Adipocyte (in vitro differentiated cells): ENCODE measurements around the gene MYADM.
A peak's percentile ranks its signal among the peaks of the same experiment; 100 is the strongest.
"Not testable (repeated sequence)": the region's sequence is repeated elsewhere in the genome, so short reads cannot be mapped to it uniquely, and the experiment has no call there.

ENCODE experiments used
- DNase-seq: peaks from one replicate; pipeline ENCODE4 v3.0.0-alpha.2; 2015; ENCODE audit warnings: low read depth
- H3K27me3 ChIP-seq: replicated peaks from 2 replicates; pipeline ENCODE4 v1.7.0; 2013; ENCODE audit warnings: mild to moderate bottlenecking, low read length, moderate library complexity; ENCODE audit not compliant: control insufficient read depth, insufficient read depth
- H3K36me3 ChIP-seq: 2 replicates; pipeline ENCODE4 v1.7.0; 2013; ENCODE audit warnings: low read length, mild to moderate bottlenecking, moderate library complexity; ENCODE audit not compliant: control insufficient read depth, insufficient read depth, severe bottlenecking
- H3K4me1 ChIP-seq: 2 replicates; pipeline ENCODE4 v1.7.0; 2013; ENCODE audit warnings: mild to moderate bottlenecking, low read length, moderate library complexity; ENCODE audit not compliant: control insufficient read depth, insufficient read depth
- H3K4me3 ChIP-seq: 2 replicates; pipeline ENCODE4 v1.7.0; 2013; ENCODE audit warnings: mild to moderate bottlenecking, low read length, moderate library complexity
- H3K9ac ChIP-seq: 2 replicates; pipeline ENCODE4 v1.7.0; 2013; ENCODE audit warnings: mild to moderate bottlenecking, low read length, moderate library complexity
- H3K9me3 ChIP-seq: 2 replicates; pipeline ENCODE4 v1.7.0; 2013; ENCODE audit warnings: mild to moderate bottlenecking, low read length, moderate library complexity; ENCODE audit not compliant: control insufficient read depth

The MYADM gene

DNA sequence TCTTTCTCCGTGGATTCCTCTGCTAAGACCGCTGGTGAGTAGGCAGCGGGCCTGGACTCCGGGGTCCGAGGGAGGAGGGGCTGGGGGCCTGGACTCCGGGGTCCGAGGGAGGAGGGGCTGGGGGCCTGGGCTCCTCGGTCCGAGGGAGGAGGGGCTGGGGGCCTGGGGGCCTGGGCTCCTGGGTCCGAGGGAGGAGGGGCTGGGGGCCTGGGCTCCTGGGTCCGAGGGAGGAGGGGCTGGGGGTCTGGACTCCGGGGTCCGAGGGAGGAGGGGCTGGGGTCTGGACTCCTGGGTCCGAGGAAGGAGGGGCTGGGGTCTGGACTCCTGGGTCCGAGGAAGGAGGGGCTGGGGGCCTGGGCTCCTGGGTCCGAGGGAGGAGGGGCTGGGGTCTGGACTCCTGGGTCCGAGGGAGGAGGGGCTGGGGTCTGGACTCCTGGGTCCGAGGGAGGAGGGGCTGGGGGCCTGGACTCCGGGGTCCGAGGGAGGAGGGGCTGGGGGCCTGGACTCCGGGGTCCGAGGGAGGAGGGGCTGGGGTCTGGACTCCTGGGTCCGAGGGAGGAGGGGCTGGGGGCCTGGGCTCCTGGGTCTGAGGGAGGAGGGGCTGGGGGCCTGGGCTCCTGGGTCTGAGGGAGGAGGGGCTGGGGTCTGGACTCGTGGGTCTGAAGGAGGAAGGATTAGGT lies 2.3 kb downstream of the MYADM start:
- not testable (repeated sequence) for H3K27me3 ChIP-seq, H3K9me3 ChIP-seq, DNase-seq
- Histone ChIP-seq H3K4me1 (peaks cover 12% of the 10 kb centered on the region), H3K4me3 (peak overlapping the region; percentile 86), H3K36me3 (peaks cover 15% of the 10 kb centered on the region), H3K9ac (peak overlapping the region; percentile 88)

DNA sequence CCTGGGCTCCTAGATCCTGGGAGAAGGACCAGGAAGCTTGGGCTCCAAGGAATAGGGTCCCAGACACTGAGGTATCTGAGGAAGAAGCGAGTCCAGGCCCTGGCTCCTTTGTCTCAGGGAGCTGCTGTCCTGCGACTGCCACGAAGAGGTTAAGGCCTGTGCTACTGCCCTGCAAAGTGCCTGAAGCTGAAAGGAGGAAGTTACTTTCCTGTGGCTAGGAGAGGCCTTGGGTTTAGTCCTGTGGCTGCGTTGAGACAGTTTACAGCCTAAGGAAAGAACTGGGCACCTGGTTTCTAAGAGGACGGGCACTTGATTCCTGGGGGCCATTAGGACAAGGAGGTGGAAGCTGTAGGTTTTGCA lies 2.8 kb downstream of the MYADM start:
- H3K4me3 ChIP-seq: peak overlapping the region; percentile 47
- peaks cover 16% of the 10 kb centered on the region for H3K36me3 ChIP-seq
- H3K4me1 ChIP-seq: peaks cover 8% of the 10 kb centered on the region
- peak overlapping the region; percentile 51 for H3K9ac ChIP-seq
- H3K27me3 ChIP-seq: no peaks in the 10 kb centered on the region
- no peak for DNase-seq
- H3K9me3 ChIP-seq: no peaks in the 10 kb centered on the region

DNA sequence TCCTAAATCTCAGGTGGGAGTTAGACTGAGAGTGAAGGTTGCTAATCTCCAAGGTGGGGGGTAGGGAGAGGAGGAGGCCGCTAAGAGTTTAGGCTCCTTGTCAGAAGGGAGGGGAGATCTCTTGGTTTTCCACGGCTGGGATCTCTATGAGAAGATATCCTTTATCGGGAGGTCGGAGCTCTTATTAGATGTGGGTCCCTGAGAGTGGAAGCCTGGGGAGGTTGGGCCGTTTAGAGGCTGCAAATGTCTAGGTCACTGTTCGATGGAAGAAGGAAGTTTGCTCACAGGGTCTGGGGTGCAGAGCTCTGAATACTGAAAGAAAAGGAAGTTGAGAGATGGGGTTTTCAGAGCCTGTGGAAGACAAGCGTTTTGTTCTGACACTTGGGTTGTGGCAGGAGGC lies 3.8 kb downstream of the MYADM start:
- DNase-seq: no peak
- no peaks in the 10 kb centered on the region for H3K27me3 ChIP-seq
- no peak overlapping the region for H3K4me3 ChIP-seq
- H3K36me3 ChIP-seq: peaks cover 22% of the 10 kb centered on the region
- peaks cover 4% of the 10 kb centered on the region for H3K4me1 ChIP-seq
- no peak overlapping the region for H3K9ac ChIP-seq
- no peaks in the 10 kb centered on the region for H3K9me3 ChIP-seq

DNA sequence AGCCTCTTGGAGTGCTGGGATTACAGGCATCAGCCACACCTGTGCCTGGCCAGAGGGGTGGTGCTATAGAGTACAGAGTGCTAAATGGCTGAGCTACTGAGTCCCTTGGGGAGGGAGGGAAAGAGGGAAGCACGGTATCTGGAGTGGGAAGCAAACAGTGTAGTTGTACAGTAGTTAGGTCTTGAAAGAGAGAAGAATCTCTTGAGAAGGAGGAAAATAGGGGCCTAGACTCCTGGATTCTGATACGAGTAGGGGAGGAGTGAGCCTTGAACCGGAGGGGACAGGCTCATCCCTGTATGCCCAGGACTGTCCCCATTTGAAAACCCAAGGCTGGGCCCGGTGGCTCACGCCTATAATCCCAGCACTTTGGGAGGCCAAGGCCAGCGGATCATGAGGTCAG lies 5.1 kb downstream of the MYADM start:
- DNase-seq: no peak
- Histone ChIP-seq H3K27me3 (no peaks in the 10 kb centered on the region), H3K9me3 (no peaks in the 10 kb centered on the region), H3K4me1 (no peaks in the 10 kb centered on the region), H3K9ac (no peak overlapping the region), H3K36me3 (peaks cover 22% of the 10 kb centered on the region), H3K4me3 (no peak overlapping the region)

DNA sequence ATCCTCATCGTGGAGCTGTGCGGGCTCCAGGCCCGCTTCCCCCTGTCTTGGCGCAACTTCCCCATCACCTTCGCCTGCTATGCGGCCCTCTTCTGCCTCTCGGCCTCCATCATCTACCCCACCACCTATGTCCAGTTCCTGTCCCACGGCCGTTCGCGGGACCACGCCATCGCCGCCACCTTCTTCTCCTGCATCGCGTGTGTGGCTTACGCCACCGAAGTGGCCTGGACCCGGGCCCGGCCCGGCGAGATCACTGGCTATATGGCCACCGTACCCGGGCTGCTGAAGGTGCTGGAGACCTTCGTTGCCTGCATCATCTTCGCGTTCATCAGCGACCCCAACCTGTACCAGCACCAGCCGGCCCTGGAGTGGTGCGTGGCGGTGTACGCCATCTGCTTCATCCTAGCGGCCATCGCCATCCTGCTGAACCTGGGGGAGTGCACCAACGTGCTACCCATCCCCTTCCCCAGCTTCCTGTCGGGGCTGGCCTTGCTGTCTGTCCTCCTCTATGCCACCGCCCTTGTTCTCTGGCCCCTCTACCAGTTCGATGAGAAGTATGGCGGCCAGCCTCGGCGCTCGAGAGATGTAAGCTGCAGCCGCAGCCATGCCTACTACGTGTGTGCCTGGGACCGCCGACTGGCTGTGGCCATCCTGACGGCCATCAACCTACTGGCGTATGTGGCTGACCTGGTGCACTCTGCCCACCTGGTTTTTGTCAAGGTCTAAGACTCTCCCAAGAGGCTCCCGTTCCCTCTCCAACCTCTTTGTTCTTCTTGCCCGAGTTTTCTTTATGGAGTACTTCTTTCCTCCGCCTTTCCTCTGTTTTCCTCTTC lies 6.3 kb downstream of the MYADM start:
- DNase-seq: no peak
- Histone ChIP-seq H3K9me3 (no peaks in the 10 kb centered on the region), H3K27me3 (no peaks in the 10 kb centered on the region), H3K36me3 (peaks cover 22% of the 10 kb centered on the region), H3K4me1 (peaks cover 3% of the 10 kb centered on the region), H3K4me3 (no peak overlapping the region), H3K9ac (no peak overlapping the region)

DNA sequence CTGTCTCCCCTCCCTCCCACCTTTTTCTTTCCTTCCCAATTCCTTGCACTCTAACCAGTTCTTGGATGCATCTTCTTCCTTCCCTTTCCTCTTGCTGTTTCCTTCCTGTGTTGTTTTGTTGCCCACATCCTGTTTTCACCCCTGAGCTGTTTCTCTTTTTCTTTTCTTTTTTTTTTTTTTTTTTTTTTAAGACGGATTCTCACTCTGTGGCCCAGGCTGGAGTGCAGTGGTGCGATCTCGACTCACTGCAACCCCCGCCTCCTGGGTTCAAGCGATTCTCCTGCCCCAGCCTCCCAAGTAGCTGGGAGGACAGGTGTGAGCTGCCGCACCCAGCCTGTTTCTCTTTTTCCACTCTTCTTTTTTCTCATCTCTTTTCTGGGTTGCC lies 6.9 kb downstream of the MYADM start:
- Histone ChIP-seq H3K27me3 (peaks cover 1% of the 10 kb centered on the region), H3K4me3 (no peak overlapping the region), H3K36me3 (peaks cover 22% of the 10 kb centered on the region), H3K9ac (no peak overlapping the region), H3K4me1 (peaks cover 4% of the 10 kb centered on the region), H3K9me3 (no peaks in the 10 kb centered on the region)
- DNase-seq: no peak

DNA sequence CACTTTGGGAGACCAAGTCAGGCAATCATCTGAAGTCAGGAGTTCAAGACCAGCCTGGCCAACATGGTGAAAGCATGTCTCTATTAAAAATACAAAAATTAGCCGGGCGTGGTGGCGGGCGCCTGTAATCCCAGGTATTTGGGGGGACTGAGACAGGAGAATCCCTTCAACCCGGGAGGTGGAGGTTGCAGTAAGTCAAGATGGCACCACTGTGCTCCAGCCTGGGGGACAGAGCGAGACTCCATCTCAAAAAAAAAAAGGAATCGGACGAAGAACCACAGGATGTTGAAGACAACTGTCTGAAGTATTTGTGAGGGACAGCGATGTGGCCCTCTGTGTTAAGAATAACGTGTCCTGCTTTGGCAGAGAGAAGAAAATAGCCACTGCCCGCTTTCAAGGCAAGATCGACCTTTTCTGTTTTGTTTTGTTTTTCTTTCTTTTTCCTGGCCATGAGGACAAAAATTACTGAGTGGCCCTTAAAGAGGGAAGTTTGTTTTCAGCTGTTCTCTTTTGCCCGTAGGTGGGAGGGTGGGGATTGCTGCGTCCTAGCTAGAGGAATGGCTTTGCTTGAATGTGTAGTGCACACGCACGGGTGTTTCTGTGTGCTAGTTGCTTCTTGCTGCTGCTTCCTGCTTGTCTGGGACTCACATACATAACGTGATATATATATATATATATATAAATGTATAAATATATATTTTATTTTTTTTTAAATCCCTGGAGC lies 8.1 kb downstream of the MYADM start:
- no peak for DNase-seq
- Histone ChIP-seq H3K36me3 (peaks cover 22% of the 10 kb centered on the region), H3K9me3 (no peaks in the 10 kb centered on the region), H3K4me1 (peaks cover 4% of the 10 kb centered on the region), H3K4me3 (no peak overlapping the region), H3K9ac (no peak overlapping the region), H3K27me3 (peaks cover 12% of the 10 kb centered on the region)

DNA sequence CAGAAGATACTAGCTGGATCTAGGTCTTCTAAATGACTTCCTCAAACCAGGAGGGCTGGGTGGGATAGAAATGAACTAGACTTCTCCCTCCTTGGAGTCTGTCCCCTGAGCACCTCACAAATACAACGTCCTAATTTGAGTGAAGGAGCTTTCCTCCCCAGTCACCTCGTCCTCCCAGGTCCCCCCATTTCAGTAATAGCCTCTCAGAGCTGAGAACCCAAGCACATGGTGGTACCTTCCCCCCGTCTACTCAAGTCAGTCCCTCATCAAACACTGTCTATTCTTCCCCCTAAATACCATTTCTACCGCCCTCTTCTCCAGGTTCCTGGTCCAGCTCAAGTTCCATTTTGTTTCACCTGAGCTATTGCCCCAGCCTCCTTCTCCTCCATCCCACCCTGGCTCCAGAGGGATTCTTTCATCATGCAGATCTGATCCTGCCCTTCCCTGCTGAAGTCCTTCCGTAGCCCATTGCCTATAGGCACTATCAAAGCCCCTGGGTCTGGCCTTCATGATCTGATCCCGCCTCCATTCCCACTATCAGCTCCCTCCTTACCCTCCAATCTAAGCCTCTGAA lies 9.1 kb downstream of the MYADM start:
- Histone ChIP-seq H3K4me3 (no peak overlapping the region), H3K36me3 (peaks cover 22% of the 10 kb centered on the region), H3K9me3 (no peaks in the 10 kb centered on the region), H3K27me3 (peaks cover 21% of the 10 kb centered on the region), H3K4me1 (peaks cover 12% of the 10 kb centered on the region), H3K9ac (no peak overlapping the region)
- no peak for DNase-seq

DNA sequence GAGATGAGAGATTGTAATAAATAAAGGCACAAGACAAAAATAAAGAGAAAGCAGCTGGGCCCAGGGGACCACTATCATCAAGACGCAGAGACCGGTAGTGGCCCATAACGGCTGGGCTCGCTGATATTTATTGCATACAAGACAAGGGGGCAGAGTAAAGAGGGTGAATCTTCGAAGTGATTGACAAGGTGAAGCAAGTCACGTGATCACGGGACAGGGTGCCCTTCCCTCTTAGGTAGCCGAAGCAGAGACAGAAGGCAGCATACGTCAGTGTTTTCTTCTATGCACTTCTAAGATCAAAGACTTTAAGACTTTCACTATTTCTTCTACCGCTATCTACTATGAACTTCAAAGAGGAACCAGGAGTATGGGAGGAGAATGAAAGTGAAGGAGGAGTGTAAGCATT lies 9.7 kb downstream of the MYADM start:
- Histone ChIP-seq H3K36me3 (peaks cover 22% of the 10 kb centered on the region), H3K9ac (no peak overlapping the region), H3K27me3 (peaks cover 24% of the 10 kb centered on the region), H3K9me3 (no peaks in the 10 kb centered on the region), H3K4me3 (no peak overlapping the region), H3K4me1 (peaks cover 14% of the 10 kb centered on the region)
- DNase-seq: no peak

DNA sequence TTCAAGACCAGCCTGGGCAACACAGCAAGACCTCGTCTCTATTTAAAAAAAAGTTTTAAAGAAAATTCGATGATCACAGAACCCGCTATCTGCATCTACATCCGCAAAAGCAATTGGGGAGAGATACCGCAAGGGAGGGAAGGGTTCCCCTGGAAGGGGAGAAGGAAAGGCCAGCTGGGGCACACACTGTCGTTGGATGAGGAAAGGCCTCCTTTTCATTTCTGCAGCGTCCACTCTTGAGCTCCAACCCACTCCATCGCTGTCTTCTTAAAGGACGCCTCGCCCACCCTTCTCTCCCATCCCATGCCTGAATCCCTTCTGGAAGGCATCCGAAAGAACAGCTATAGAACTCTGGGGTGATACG lies 11.1 kb downstream of the MYADM start:
- Histone ChIP-seq H3K4me1 (peaks cover 14% of the 10 kb centered on the region), H3K4me3 (peak overlapping the region; percentile 95), H3K9me3 (no peaks in the 10 kb centered on the region), H3K9ac (peak overlapping the region; percentile 86), H3K27me3 (peaks cover 27% of the 10 kb centered on the region), H3K36me3 (peaks cover 16% of the 10 kb centered on the region)
- DNase-seq: no peak
